ENCODE data around the gene HSPA5. TPM values are rescaled to one million over a fixed set of nuclear protein-coding genes. Genes with fewer than 3 reads are reported as not detected.

HSPA5 gene
- total and polyA plus RNA-seq, 10 of the 15 experiments (the other 5 are each of a cell fraction or from before 2014, with no cell fraction given) = 39.8 to 517 (median 105) TPM

- TF ChIP-seq LARP7 (IDR thresholded peaks at IDR 0.05) (0 out of 2 replicates have a peak, but pooled peaks have one; percentile 63), KLF5 (IDR thresholded peaks at IDR 0.05; ENCODE audit: partially characterized antibody) (no peak), NRF1 (conservative IDR thresholded peaks at IDR 0.05; ENCODE audit: low read depth, low read length) (no peak), CREM (IDR thresholded peaks at IDR 0.05; ENCODE audit: low read depth) (no peak), MEF2B (IDR thresholded peaks at IDR 0.05; ENCODE audit: partially characterized antibody, poor library complexity, severe bottlenecking) (peak; percentile 20), ZNF622 (IDR thresholded peaks at IDR 0.05) (no peak), MEF2A (IDR thresholded peaks at IDR 0.05; ENCODE audit: insufficient read depth, low read depth, low read length) (no peak), NFXL1 (IDR thresholded peaks at IDR 0.05; ENCODE audit: borderline replicate concordance) (no peak), ATF7 (IDR thresholded peaks at IDR 0.05; ENCODE audit: low read depth) (no peak), TBL1XR1 (IDR thresholded peaks at IDR 0.05; ENCODE audit: low read depth, low read length) (peak; percentile 28; the same call in 1 of the 2 replicates), EED (IDR thresholded peaks at IDR 0.05; ENCODE audit: low read depth) (peak; percentile 58), MTA2 (IDR thresholded peaks at IDR 0.05; ENCODE audit: low read depth) (peak; percentile 20; the same call in 1 of the 2 replicates), DPF2 (IDR thresholded peaks at IDR 0.05) (no peak; the same call in none of the 2 replicates), ZBED1 (IDR thresholded peaks at IDR 0.05; ENCODE audit: borderline replicate concordance) (0 out of 2 replicates have a peak, but pooled peaks have one; percentile 23), RELA (IDR thresholded peaks at IDR 0.05; ENCODE audit: borderline replicate concordance, partially characterized antibody) (no peak), GATAD2B (conservative IDR thresholded peaks at IDR 0.05; ENCODE audit: low read depth) (peak; percentile 94), EGR1 (IDR thresholded peaks at IDR 0.05; ENCODE audit: borderline replicate concordance in 1 of 2, low read depth in 2 of 2, low read length in 2 of 2) (peak in 1 of 2 experiments; percentile 20; a peak in 1 of 3 replicates), REST (IDR thresholded peaks at IDR 0.05; ENCODE audit: low read depth, low read length) (no peak), MYC (IDR thresholded peaks at IDR 0.05; ENCODE audit: insufficient read depth, insufficient read length, insufficient replicate concordance, low read length, severe bottlenecking) (peak; percentile 45), NFYB (IDR thresholded peaks at IDR 0.05; ENCODE audit: insufficient read depth, low read depth, low read length) (no peak), CHD1 (IDR thresholded peaks at IDR 0.05; ENCODE audit: low read depth, low read length) (no peak), HDAC6 (IDR thresholded peaks at IDR 0.05; ENCODE audit: unreplicated experiment) (no peak), SPI1 (IDR thresholded peaks at IDR 0.05; ENCODE audit: borderline replicate concordance, insufficient read depth, low read depth, low read length) (0 out of 2 replicates have a peak, but pooled peaks have one; percentile 28), HCFC1 (IDR thresholded peaks at IDR 0.05; ENCODE audit: low read length) (no peak)
- TF ChIP-seq, protein P1, sequence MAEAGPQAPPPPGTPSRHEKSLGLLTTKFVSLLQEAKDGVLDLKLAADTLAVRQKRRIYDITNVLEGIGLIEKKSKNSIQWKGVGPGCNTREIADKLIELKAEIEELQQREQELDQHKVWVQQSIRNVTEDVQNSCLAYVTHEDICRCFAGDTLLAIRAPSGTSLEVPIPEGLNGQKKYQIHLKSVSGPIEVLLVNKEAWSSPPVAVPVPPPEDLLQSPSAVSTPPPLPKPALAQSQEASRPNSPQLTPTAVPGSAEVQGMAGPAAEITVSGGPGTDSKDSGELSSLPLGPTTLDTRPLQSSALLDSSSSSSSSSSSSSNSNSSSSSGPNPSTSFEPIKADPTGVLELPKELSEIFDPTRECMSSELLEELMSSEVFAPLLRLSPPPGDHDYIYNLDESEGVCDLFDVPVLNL (IDR thresholded peaks at IDR 0.05; ENCODE audit: low read depth, low read length) = no peak
- TF ChIP-seq, protein P2, sequence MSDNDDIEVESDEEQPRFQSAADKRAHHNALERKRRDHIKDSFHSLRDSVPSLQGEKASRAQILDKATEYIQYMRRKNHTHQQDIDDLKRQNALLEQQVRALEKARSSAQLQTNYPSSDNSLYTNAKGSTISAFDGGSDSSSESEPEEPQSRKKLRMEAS (IDR thresholded peaks at IDR 0.05; ENCODE audit: low read depth, low read length) = 0 out of 2 replicates have a peak, but pooled peaks have one; percentile 57
Measured at GRCh38 chr9:125200216-125201047, 40.7 kb downstream of the HSPA5 start, which contains the start of gene RABEPK (continued).
